B cell (primary cell): ENCODE data around the gene PRSS48.
"Not testable (repeated sequence)": the region's sequence is repeated elsewhere in the genome, so short reads cannot be mapped to it uniquely, and the experiment has no call there.

Experiments
- CTCF ChIP-seq: fragments of 200-600 bp; IDR thresholded peaks from one replicate; pipeline ENCODE4 v1.8.0; 2022; ENCODE audit warnings: antibody characterized with exemption, mild to moderate bottlenecking
- EZH2 ChIP-seq: IDR thresholded peaks from 2 replicates; pipeline ENCODE4 v1.6.1; 2012; ENCODE audit warnings: borderline replicate concordance, low read depth, mild to moderate bottlenecking, moderate library complexity, low read length; ENCODE audit not compliant: insufficient read depth, poor library complexity, severe bottlenecking

GRCh38 chr4:151322161-151322560, 45.2 kb downstream of the PRSS48 start:
- not testable (repeated sequence) for TF ChIP-seq CTCF, EZH2
